Retinal pigment epithelial cell (primary cell): Measurements from ENCODE around the gene USP10.

Source experiments
- DNase-seq: peaks from one replicate; pipeline ENCODE4 v3.0.0-alpha.2; 2010; ENCODE audit warnings: low read depth
- H3K4me3 ChIP-seq: 2 replicates; pipeline ENCODE4 v1.5.1; 2011; ENCODE audit warnings: mild to moderate bottlenecking, low read length, control low read depth, moderate library complexity
- TF ChIP-seq, protein P1 (sequence below): conservative IDR thresholded peaks from 2 replicates; pipeline ENCODE4 v1.5.1; 2011; ENCODE audit warnings: low read depth, low read length, control low read depth, inconsistent platforms

The USP10 gene

GRCh38 chr16:84785843-84786581 lies 86.2 kb downstream of the USP10 start:
- TF ChIP-seq, protein P1, sequence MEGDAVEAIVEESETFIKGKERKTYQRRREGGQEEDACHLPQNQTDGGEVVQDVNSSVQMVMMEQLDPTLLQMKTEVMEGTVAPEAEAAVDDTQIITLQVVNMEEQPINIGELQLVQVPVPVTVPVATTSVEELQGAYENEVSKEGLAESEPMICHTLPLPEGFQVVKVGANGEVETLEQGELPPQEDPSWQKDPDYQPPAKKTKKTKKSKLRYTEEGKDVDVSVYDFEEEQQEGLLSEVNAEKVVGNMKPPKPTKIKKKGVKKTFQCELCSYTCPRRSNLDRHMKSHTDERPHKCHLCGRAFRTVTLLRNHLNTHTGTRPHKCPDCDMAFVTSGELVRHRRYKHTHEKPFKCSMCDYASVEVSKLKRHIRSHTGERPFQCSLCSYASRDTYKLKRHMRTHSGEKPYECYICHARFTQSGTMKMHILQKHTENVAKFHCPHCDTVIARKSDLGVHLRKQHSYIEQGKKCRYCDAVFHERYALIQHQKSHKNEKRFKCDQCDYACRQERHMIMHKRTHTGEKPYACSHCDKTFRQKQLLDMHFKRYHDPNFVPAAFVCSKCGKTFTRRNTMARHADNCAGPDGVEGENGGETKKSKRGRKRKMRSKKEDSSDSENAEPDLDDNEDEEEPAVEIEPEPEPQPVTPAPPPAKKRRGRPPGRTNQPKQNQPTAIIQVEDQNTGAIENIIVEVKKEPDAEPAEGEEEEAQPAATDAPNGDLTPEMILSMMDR: no peak
- DNase-seq: peak; percentile 73

DNA sequence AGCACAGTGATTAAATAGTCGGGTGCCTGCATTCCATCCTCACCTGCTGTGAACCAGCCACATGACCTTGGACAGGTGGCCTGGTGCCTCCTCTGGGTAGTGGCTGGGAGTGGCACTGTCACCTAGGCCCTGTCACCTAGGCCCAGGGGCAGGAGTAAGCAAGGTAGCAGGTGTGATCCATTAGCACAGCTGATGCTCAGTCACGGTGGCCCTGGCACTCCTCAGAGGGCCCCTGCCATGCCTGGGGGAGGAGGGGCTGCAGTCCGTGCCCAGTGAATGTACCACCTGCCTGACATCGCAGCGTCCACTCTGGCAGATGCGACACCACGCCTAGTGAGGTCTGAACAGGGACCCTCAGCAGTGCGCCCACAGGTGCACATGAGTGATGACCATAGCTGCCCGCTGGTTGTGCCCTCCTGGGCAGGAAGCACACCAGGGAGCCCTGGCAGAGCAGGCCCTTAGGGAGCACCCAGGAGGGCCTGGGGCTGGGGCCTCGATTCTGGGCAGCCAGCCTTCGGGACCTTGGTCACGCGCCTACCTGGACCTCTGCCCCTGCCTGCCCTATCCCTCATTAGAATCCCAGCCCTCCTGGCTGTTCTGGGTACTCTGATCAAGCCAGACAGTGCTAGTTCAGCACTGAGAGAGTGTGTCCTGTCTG lies 86.9 kb downstream of the USP10 start:
- TF ChIP-seq, protein P1: no peak
- no peak overlapping the region for H3K4me3 ChIP-seq
- DNase-seq: no peak

More at GRCh38 chr16:84785843-84786581, 86.2 kb downstream of the USP10 start:
- H3K4me3 ChIP-seq: no peak overlapping the region

- no peak for DNase-seq
- TF ChIP-seq, protein P1: no peak
- H3K4me3 ChIP-seq: no peak overlapping the region
These were observed 87.4 kb downstream of the USP10 start for GRCh38 chr16:84787263-84787622.

- H3K4me3 ChIP-seq: no peak overlapping the region
- no peak for DNase-seq
- TF ChIP-seq, protein P1: no peak
These were observed 89.2 kb downstream of the USP10 start for GRCh38 chr16:84788920-84789391.

GRCh38 chr16:84789431-84789830 lies 89.6 kb downstream of the USP10 start:
- H3K4me3 ChIP-seq: no peak overlapping the region
- TF ChIP-seq, protein P1: no peak
- DNase-seq: no peak

DNA sequence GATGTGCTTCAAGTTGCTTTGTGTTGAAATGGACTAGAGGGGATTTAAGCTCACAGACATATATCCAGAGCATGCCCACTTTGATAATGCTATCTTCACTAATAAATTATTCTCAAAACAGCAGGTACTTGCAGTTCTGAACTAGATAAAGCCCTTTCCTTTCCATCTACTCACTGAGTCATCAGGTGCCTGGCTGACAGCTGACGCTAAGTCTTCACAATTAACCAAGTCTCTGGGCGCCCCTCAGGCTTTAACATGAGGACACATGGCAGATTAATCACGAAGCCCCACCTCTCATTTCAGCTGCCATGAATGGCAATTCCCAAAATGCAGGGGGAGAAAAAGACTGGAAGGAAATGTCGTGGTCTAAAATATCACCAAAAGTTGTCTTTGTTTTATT lies 90.5 kb downstream of the USP10 start:
- TF ChIP-seq, protein P1: no peak
- H3K4me3 ChIP-seq: no peak overlapping the region

GRCh38 chr16:84791088-84791487 lies 91.3 kb downstream of the USP10 start:
- no peak overlapping the region for H3K4me3 ChIP-seq
- DNase-seq: peak; percentile 20
- TF ChIP-seq, protein P1: no peak

More for the DNA sequence above, 90.5 kb downstream of the USP10 start:
- DNase-seq: no peak
